ENCODE data around the gene PRR12.

DNA sequence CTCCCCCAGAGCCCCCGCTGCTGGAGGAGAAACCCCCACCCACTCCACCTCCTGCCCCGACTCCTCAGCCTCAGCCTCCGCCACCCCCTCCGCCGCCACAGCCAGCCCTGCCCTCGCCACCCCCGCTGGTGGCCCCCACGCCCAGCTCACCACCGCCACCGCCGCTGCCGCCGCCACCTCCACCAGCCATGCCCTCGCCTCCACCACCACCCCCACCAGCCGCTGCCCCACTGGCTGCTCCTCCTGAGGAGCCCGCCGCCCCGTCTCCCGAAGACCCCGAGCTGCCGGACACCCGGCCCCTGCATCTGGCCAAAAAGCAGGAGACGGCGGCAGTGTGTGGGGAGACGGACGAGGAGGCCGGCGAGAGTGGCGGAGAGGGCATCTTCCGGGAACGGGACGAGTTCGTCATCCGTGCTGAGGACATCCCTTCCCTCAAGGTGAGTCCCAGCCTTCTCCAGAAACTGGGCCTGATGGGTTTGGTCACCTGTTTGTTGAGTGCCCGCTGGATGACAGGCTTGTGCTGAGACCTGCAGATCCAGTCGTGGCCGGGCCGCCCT, 10.6 kb downstream of the PRR12 start:
- TF ChIP-seq, protein P1, sequence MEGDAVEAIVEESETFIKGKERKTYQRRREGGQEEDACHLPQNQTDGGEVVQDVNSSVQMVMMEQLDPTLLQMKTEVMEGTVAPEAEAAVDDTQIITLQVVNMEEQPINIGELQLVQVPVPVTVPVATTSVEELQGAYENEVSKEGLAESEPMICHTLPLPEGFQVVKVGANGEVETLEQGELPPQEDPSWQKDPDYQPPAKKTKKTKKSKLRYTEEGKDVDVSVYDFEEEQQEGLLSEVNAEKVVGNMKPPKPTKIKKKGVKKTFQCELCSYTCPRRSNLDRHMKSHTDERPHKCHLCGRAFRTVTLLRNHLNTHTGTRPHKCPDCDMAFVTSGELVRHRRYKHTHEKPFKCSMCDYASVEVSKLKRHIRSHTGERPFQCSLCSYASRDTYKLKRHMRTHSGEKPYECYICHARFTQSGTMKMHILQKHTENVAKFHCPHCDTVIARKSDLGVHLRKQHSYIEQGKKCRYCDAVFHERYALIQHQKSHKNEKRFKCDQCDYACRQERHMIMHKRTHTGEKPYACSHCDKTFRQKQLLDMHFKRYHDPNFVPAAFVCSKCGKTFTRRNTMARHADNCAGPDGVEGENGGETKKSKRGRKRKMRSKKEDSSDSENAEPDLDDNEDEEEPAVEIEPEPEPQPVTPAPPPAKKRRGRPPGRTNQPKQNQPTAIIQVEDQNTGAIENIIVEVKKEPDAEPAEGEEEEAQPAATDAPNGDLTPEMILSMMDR (IDR thresholded peaks at IDR 0.05), result no peak
- TF ChIP-seq POLR2A (IDR thresholded peaks at IDR 0.05), result no peak

All from Peyer's patch (tissue), 4 donors.